ENCODE measurements around the gene TPPP.
A peak's percentile ranks its signal among the peaks of the same experiment; 100 is the strongest.
"Not testable (repeated sequence)": the region's sequence is repeated elsewhere in the genome, so short reads cannot be mapped to it uniquely, and the experiment has no call there.

DNA sequence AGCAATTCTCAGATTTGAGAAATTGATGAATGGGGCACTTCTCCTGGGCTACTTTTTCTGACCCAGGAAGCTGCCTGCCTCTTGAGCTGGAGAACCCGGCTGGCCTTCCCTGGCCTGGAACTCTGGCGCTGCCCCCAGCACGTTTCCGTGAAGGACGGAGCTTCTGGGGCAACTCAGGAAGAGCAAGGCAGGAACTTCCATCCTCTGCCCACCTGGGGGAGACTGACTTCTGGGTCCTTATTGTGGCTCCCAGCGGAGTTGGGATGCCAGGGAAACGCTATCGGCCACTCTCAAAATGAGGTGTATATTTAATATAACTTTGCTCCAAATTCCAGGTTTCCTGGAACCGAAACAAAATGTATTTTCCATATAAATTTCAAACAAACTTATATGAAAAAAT is 33.9 kb upstream of the TPPP start:
- TF ChIP-seq, protein P1, sequence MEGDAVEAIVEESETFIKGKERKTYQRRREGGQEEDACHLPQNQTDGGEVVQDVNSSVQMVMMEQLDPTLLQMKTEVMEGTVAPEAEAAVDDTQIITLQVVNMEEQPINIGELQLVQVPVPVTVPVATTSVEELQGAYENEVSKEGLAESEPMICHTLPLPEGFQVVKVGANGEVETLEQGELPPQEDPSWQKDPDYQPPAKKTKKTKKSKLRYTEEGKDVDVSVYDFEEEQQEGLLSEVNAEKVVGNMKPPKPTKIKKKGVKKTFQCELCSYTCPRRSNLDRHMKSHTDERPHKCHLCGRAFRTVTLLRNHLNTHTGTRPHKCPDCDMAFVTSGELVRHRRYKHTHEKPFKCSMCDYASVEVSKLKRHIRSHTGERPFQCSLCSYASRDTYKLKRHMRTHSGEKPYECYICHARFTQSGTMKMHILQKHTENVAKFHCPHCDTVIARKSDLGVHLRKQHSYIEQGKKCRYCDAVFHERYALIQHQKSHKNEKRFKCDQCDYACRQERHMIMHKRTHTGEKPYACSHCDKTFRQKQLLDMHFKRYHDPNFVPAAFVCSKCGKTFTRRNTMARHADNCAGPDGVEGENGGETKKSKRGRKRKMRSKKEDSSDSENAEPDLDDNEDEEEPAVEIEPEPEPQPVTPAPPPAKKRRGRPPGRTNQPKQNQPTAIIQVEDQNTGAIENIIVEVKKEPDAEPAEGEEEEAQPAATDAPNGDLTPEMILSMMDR (IDR thresholded peaks at IDR 0.05) = peak in 1 of 6 experiments; percentile 11
- not testable (repeated sequence) for TF ChIP-seq POLR2A (IDR thresholded peaks at IDR 0.05)
